ENCODE data around the gene CACNA2D4. TPM values are rescaled to one million over a fixed set of nuclear protein-coding genes. Genes with fewer than 3 reads are reported as not detected.
A peak's percentile ranks its signal among the peaks of the same experiment; 100 is the strongest.

Gene CACNA2D4
- total and polyA plus RNA-seq, 5 donors from 2014 or later = 2.9 to 10.4 (median 6.4) TPM

- Mint-ChIP-seq H3K4me1 (peaks cover 0 to 15% (median 0%) of the 10 kb centered on the region in 4 donors), H3K36me3 (no peaks in the 10 kb centered on the region), H3K27ac (peak overlapping the region in 1 of 3 donors; percentile 31), H3K9me3 (peaks cover 0 to 4% (median 0%) of the 10 kb centered on the region in 7 donors), H3K4me3 (no peak overlapping the region), H3K27me3 (peaks cover 27% of the 10 kb centered on the region)
- Histone ChIP-seq H3K27ac (ENCODE audit: insufficient read depth, low read length, poor library complexity, severe bottlenecking) (no peak overlapping the region), H3K27me3 (ENCODE audit: control insufficient read depth, insufficient read depth, low read length) (no peaks in the 10 kb centered on the region), H3K4me1 (ENCODE audit: control insufficient read depth, insufficient read depth, low read length, poor library complexity, severe bottlenecking) (peaks cover 4% of the 10 kb centered on the region), H3K4me3 (ENCODE audit: low read depth, low read length) (no peak overlapping the region), H3K9me3 (ENCODE audit: control insufficient read depth in 2 of 2, low read length in 2 of 2) (no peaks in the 10 kb centered on the region), H3K36me3 (ENCODE audit: control insufficient read depth, insufficient read depth, low read length) (no peaks in the 10 kb centered on the region)
- ATAC-seq (ENCODE audit: low read depth in 2 of 2) (no peak), DNase-seq (no peak)
Measured at GRCh38 chr12:1815108-1815507, 103.3 kb downstream of the CACNA2D4 start.

- no peaks in the 10 kb centered on the region for H3K27me3 ChIP-seq (ENCODE audit: control insufficient read depth, insufficient read depth, low read length)
- H3K27ac ChIP-seq (ENCODE audit: insufficient read depth, low read length, poor library complexity, severe bottlenecking) = no peak overlapping the region
- H3K27me3 Mint-ChIP-seq = peaks cover 26% of the 10 kb centered on the region
- H3K27ac Mint-ChIP-seq = no peak overlapping the region
- H3K9me3 ChIP-seq (ENCODE audit: control insufficient read depth in 2 of 2, low read length in 2 of 2) = no peaks in the 10 kb centered on the region
- no peak overlapping the region for H3K4me3 Mint-ChIP-seq
- peaks cover 0 to 19% (median 2%) of the 10 kb centered on the region in 4 donors for H3K4me1 Mint-ChIP-seq
- H3K36me3 ChIP-seq (ENCODE audit: control insufficient read depth, insufficient read depth, low read length) = no peaks in the 10 kb centered on the region
- H3K4me1 ChIP-seq (ENCODE audit: control insufficient read depth, insufficient read depth, low read length, poor library complexity, severe bottlenecking) = peaks cover 4% of the 10 kb centered on the region
- H3K4me3 ChIP-seq (ENCODE audit: low read depth, low read length) = no peak overlapping the region
- DNase-seq (no peak), ATAC-seq (ENCODE audit: low read depth in 2 of 2) (no peak)
- peaks cover 0 to 3% (median 0%) of the 10 kb centered on the region in 7 donors for H3K9me3 Mint-ChIP-seq
- no peaks in the 10 kb centered on the region for H3K36me3 Mint-ChIP-seq
Measured at GRCh38 chr12:1814266-1814665, 104.2 kb downstream of the CACNA2D4 start.

DNA sequence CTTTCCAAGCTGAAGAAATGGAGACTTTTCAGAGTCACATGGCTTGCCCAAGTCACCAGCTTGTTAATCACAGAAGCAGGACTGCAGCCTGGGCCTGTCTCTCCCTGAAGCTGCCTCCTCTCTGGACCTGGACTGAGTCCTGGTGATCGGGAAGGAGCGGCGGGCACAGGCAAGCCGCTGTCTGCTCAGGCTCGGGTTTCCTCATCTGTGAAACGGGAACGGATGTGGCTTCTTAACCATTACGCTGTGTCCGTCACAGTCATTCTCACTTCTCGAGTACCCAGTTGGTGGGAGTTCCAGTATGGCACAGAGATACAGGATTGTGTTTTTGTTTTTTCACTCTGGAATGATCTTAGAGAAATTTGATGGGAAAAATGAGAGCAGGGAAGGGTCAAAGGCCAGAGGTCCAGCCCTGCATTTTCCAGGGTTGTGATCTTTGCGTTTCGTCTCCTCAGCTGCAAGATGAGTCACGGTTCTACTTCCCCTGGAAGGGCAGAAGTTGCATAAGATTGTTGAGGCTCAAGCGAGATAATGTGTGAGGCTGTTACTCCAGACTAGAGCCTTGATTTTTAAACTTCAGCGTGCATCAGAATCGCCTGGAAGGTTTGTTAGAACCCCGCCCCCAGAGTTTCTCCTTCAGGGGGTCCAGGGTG is 105.7 kb downstream of the CACNA2D4 start:
- DNase-seq (no peak), ATAC-seq (ENCODE audit: low read depth in 2 of 2) (no peak)
- H3K4me3 Mint-ChIP-seq = no peak overlapping the region
- no peaks in the 10 kb centered on the region for H3K36me3 Mint-ChIP-seq
- H3K9me3 Mint-ChIP-seq = peaks cover 0 to 3% (median 0%) of the 10 kb centered on the region in 7 donors
- H3K27me3 Mint-ChIP-seq = peaks cover 22% of the 10 kb centered on the region
- Histone ChIP-seq H3K27me3 (ENCODE audit: control insufficient read depth, insufficient read depth, low read length) (no peaks in the 10 kb centered on the region), H3K4me1 (ENCODE audit: control insufficient read depth, insufficient read depth, low read length, poor library complexity, severe bottlenecking) (peaks cover 4% of the 10 kb centered on the region), H3K9me3 (ENCODE audit: control insufficient read depth in 2 of 2, low read length in 2 of 2) (no peaks in the 10 kb centered on the region), H3K27ac (ENCODE audit: insufficient read depth, low read length, poor library complexity, severe bottlenecking) (no peak overlapping the region), H3K4me3 (ENCODE audit: low read depth, low read length) (no peak overlapping the region), H3K36me3 (ENCODE audit: control insufficient read depth, insufficient read depth, low read length) (no peaks in the 10 kb centered on the region)
- peaks cover 0 to 27% (median 4%) of the 10 kb centered on the region in 4 donors for H3K4me1 Mint-ChIP-seq
- H3K27ac Mint-ChIP-seq = no peak overlapping the region

DNA sequence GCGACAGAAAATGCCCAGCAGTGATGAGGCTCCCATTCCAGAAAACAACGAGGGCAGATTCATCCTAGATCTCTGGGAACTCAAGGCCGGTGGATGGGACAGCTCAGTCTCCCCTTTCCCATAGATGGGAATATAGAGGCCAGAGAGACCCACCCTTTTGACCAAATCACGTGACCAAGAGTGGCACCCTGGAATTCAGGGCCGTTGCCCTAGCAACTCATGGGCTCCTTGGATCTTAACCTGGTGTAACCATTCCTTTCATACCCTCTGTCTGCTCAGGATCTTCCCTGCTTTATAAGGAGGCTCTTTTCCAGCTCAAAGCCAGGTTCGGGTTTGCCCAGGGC is 106.5 kb downstream of the CACNA2D4 start:
- Histone ChIP-seq H3K4me3 (ENCODE audit: low read depth, low read length) (peak overlapping the region; percentile 32), H3K27me3 (ENCODE audit: control insufficient read depth, insufficient read depth, low read length) (no peaks in the 10 kb centered on the region), H3K4me1 (ENCODE audit: control insufficient read depth, insufficient read depth, low read length, poor library complexity, severe bottlenecking) (peaks cover 4% of the 10 kb centered on the region), H3K27ac (ENCODE audit: insufficient read depth, low read length, poor library complexity, severe bottlenecking) (peak overlapping the region; percentile 2), H3K9me3 (ENCODE audit: control insufficient read depth in 2 of 2, low read length in 2 of 2) (no peaks in the 10 kb centered on the region), H3K36me3 (ENCODE audit: control insufficient read depth, insufficient read depth, low read length) (no peaks in the 10 kb centered on the region)
- Mint-ChIP-seq H3K27ac (peak overlapping the region in 1 of 3 donors; percentile 25), H3K36me3 (no peaks in the 10 kb centered on the region), H3K9me3 (peaks cover 0 to 3% (median 0%) of the 10 kb centered on the region in 7 donors), H3K27me3 (peaks cover 22% of the 10 kb centered on the region), H3K4me1 (peaks cover 0 to 29% (median 4%) of the 10 kb centered on the region in 4 donors), H3K4me3 (peak overlapping the region in 3 of 4 donors; percentile 18 to 79 (median 57))
- ATAC-seq (ENCODE audit: low read depth in 2 of 2) (no peak), DNase-seq (no peak)

- ATAC-seq (ENCODE audit: low read depth in 2 of 2) = peak; percentile 44 to 65
- Mint-ChIP-seq H3K4me3 (peak overlapping the region; percentile 18 to 87 (median 68)), H3K4me1 (peaks cover 0 to 29% (median 4%) of the 10 kb centered on the region in 4 donors), H3K27me3 (peaks cover 22% of the 10 kb centered on the region), H3K27ac (peak overlapping the region in 1 of 3 donors; percentile 74), H3K36me3 (no peaks in the 10 kb centered on the region), H3K9me3 (peaks cover 0 to under 1% (median 0%) of the 10 kb centered on the region in 7 donors)
- Histone ChIP-seq H3K9me3 (ENCODE audit: control insufficient read depth in 2 of 2, low read length in 2 of 2) (no peaks in the 10 kb centered on the region), H3K27ac (ENCODE audit: insufficient read depth, low read length, poor library complexity, severe bottlenecking) (peak overlapping the region; percentile 2), H3K4me1 (ENCODE audit: control insufficient read depth, insufficient read depth, low read length, poor library complexity, severe bottlenecking) (peaks cover 4% of the 10 kb centered on the region), H3K27me3 (ENCODE audit: control insufficient read depth, insufficient read depth, low read length) (no peaks in the 10 kb centered on the region), H3K4me3 (ENCODE audit: low read depth, low read length) (peak overlapping the region; percentile 32), H3K36me3 (ENCODE audit: control insufficient read depth, insufficient read depth, low read length) (no peaks in the 10 kb centered on the region)
- peak in 1 of 3 donors; percentile 57 for DNase-seq
Measured at GRCh38 chr12:1811281-1811947, 107.0 kb downstream of the CACNA2D4 start.

GRCh38 chr12:1810931-1811280 is 107.5 kb downstream of the CACNA2D4 start:
- Histone ChIP-seq H3K36me3 (ENCODE audit: control insufficient read depth, insufficient read depth, low read length) (no peaks in the 10 kb centered on the region), H3K9me3 (ENCODE audit: control insufficient read depth in 2 of 2, low read length in 2 of 2) (no peaks in the 10 kb centered on the region), H3K27me3 (ENCODE audit: control insufficient read depth, insufficient read depth, low read length) (no peaks in the 10 kb centered on the region), H3K4me3 (ENCODE audit: low read depth, low read length) (no peak overlapping the region), H3K4me1 (ENCODE audit: control insufficient read depth, insufficient read depth, low read length, poor library complexity, severe bottlenecking) (peaks cover 4% of the 10 kb centered on the region), H3K27ac (ENCODE audit: insufficient read depth, low read length, poor library complexity, severe bottlenecking) (no peak overlapping the region)
- peaks cover 20% of the 10 kb centered on the region for H3K27me3 Mint-ChIP-seq
- DNase-seq (no peak), ATAC-seq (ENCODE audit: low read depth in 2 of 2) (no peak)
- H3K4me1 Mint-ChIP-seq = peaks cover 0 to 29% (median 4%) of the 10 kb centered on the region in 4 donors
- H3K4me3 Mint-ChIP-seq = peak overlapping the region; percentile 1 to 79 (median 40)
- peak overlapping the region; percentile 43 to 74 (median 69) for H3K27ac Mint-ChIP-seq
- no peaks in the 10 kb centered on the region for H3K36me3 Mint-ChIP-seq
- H3K9me3 Mint-ChIP-seq = no peaks in the 10 kb centered on the region

- Mint-ChIP-seq H3K27me3 (peaks cover 15% of the 10 kb centered on the region), H3K36me3 (no peaks in the 10 kb centered on the region), H3K27ac (peak overlapping the region; percentile 46 to 91 (median 69)), H3K9me3 (no peaks in the 10 kb centered on the region), H3K4me1 (peaks cover 0 to 29% (median 4%) of the 10 kb centered on the region in 4 donors), H3K4me3 (peak overlapping the region; percentile 1 to 62 (median 40))
- no peaks in the 10 kb centered on the region for H3K9me3 ChIP-seq (ENCODE audit: control insufficient read depth in 2 of 2, low read length in 2 of 2)
- DNase-seq (no peak), ATAC-seq (ENCODE audit: low read depth in 2 of 2) (no peak)
- no peaks in the 10 kb centered on the region for H3K27me3 ChIP-seq (ENCODE audit: control insufficient read depth, insufficient read depth, low read length)
- peaks cover 4% of the 10 kb centered on the region for H3K4me1 ChIP-seq (ENCODE audit: control insufficient read depth, insufficient read depth, low read length, poor library complexity, severe bottlenecking)
- no peaks in the 10 kb centered on the region for H3K36me3 ChIP-seq (ENCODE audit: control insufficient read depth, insufficient read depth, low read length)
- no peak overlapping the region for H3K4me3 ChIP-seq (ENCODE audit: low read depth, low read length)
- H3K27ac ChIP-seq (ENCODE audit: insufficient read depth, low read length, poor library complexity, severe bottlenecking) = no peak overlapping the region
Measured at GRCh38 chr12:1810201-1810930, 108.1 kb downstream of the CACNA2D4 start.
